HepG2 (cell line): ENCODE data around the gene IL4I1. TPM values are rescaled to one million over a fixed set of nuclear protein-coding genes. Genes with fewer than 3 reads are reported as not detected.
A peak's percentile ranks its signal among the peaks of the same experiment; 100 is the strongest.

ENCODE experiments used
- CHCHD3 ChIP-seq: sonication (generic); formaldehyde crosslinking; IDR thresholded peaks from 2 replicates; pipeline ENCODE4 v1.8.0; 2022; ENCODE audit warnings: mild to moderate bottlenecking, missing genetic modification reagents, moderate library complexity
- IKZF4 ChIP-seq: sonication (generic); formaldehyde crosslinking; IDR thresholded peaks from 2 replicates; pipeline ENCODE4 v1.5.1; 2020; ENCODE audit warnings: borderline replicate concordance, mild to moderate bottlenecking, low read depth, missing genetic modification reagents; ENCODE audit errors: not compliant biosample characterization
- MATR3 ChIP-seq: sonication (generic); formaldehyde crosslinking; IDR thresholded peaks from 2 replicates; pipeline ENCODE4 v1.4.0; 2020; ENCODE audit warnings: missing genetic modification reagents
- MTA3 ChIP-seq: sonication (generic); formaldehyde crosslinking; IDR thresholded peaks from 2 replicates; pipeline ENCODE4 v1.4.0; 2020; ENCODE audit warnings: missing genetic modification reagents
- MTF2 ChIP-seq: sonication (generic); formaldehyde crosslinking; IDR thresholded peaks from 2 replicates; pipeline ENCODE4 v1.5.0; 2020; ENCODE audit warnings: missing genetic modification reagents, borderline replicate concordance
- NFE2L1 ChIP-seq: sonication (generic); formaldehyde crosslinking; IDR thresholded peaks from 2 replicates; pipeline ENCODE4 v1.4.0; 2020; ENCODE audit warnings: missing genetic modification reagents, mild to moderate bottlenecking, borderline replicate concordance
- THYN1 ChIP-seq: sonication (generic); formaldehyde crosslinking; IDR thresholded peaks from 2 replicates; pipeline ENCODE4 v1.8.1; 2023; ENCODE audit warnings: low read depth, mild to moderate bottlenecking, moderate library complexity, missing genetic modification reagents, borderline replicate concordance
- UBTF ChIP-seq: sonication (generic); formaldehyde crosslinking; IDR thresholded peaks from 2 replicates; pipeline ENCODE4 v1.4.0; 2020; ENCODE audit warnings: mild to moderate bottlenecking, missing genetic modification reagents
- ZNF577 ChIP-seq: sonication (generic); formaldehyde crosslinking; IDR thresholded peaks from 2 replicates; pipeline ENCODE4 v1.4.0; 2020; ENCODE audit warnings: mild to moderate bottlenecking, low read depth, missing genetic modification reagents, borderline replicate concordance
- ZNF772 ChIP-seq: sonication (generic); formaldehyde crosslinking; IDR thresholded peaks from 2 replicates; pipeline ENCODE4 v1.5.0; 2020; ENCODE audit warnings: mild to moderate bottlenecking, missing genetic modification reagents
- ZNF781 ChIP-seq: sonication (generic); formaldehyde crosslinking; IDR thresholded peaks from 2 replicates; pipeline ENCODE4 v1.5.1; 2020; ENCODE audit warnings: borderline replicate concordance, mild to moderate bottlenecking, missing genetic modification reagents; ENCODE audit errors: not compliant biosample characterization
- polyA plus RNA-seq, 8 experiments: library from polyadenylated mRNA; depleted of rRNA in 3 of 8; stranded (reverse) in 7 of 8; unstranded in 1 of 8; fragments of >200 nt; fragmentation: Illumina TruSeq in 4 of 8; extraction: Trizol in 4 of 8; gene quantifications; 2 replicates each; pipeline versions ENCODE4 v1.2.1 to v1.2.3, GENCODE V29; 2011 to 2016; ENCODE audit warnings: low read depth in 4 of 8, missing spikeins in 1 of 8, mixed read lengths in 1 of 8; ENCODE audit not compliant: insufficient read depth in 1 of 8
- total RNA-seq, 5 experiments: library from RNA; depleted of rRNA; stranded (reverse); fragments of >200 nt; fragmentation: Illumina TruSeq; extraction: Trizol; gene quantifications; 2 replicates each; pipeline ENCODE4 v1.2.3, GENCODE V29; 2016; ENCODE audit warnings: low read depth in 1 of 5
- TF ChIP-seq, protein P1 (sequence below): sonication (generic); formaldehyde crosslinking; IDR thresholded peaks from one replicate; pipeline ENCODE4 v1.5.1; 2020; ENCODE audit warnings: mild to moderate bottlenecking, missing genetic modification reagents; ENCODE audit errors: not compliant biosample characterization

IL4I1 gene
- total and polyA plus RNA-seq, 2 of the 13 experiments (the other 11 are each of a cell fraction or from before 2014, with no cell fraction given), result not detected

DNA sequence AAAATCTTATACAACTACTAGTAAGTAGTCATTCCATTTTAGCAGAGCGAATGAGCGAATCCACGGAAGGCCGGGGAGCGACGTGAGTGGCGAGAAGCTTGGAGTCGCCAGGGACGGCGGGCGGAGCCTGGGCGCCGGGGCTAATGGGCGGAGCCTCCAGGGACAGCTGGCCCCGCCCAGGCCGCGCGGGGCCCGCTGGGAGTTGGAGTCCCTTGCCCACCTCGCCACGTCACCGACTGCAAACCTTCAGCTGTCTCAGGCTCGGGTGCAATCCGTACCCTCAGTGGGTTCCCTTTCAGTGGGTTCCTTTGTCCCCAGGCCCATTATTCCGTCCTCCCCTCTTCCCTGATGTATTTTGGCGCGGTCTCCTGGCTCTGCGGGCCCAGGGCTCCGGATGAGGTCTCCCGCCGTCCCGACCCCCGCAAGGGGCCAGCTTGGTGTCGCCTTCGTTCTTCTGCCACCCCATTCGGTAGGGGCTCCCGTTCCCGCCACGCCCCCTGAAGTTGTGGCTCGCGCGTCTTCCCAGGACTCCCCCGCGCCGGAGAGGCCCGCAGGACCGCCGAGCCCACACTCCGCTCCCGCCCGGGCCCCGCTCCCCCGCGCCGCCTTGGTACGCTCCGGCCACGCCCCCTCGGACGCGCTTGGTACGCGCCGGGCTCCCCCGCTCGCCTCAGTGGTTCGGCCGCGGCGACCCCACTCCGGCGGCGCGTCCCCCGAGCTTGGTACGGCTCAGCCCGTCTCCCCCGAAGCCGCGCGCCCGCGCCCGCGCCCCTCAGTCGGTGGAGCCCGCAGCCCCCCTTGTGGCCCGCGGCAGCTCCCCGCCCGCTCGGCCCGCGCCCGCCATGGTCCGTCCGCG, 46.0 kb downstream of the IL4I1 start, which contains the start of gene PTOV1 (continued):
- TF ChIP-seq MATR3 (CRISPR knock-in tag) (no peak), ZNF577 (no peak), ZNF781 (peak; percentile 70), CHCHD3 (CRISPR knock-in tag) (no peak), ZNF772 (CRISPR knock-in tag) (peak; percentile 90), THYN1 (no peak), NFE2L1 (CRISPR knock-in tag) (no peak), MTF2 (CRISPR knock-in tag) (no peak), UBTF (CRISPR knock-in tag) (no peak; the same call in none of the 2 replicates), MTA3 (CRISPR knock-in tag) (no peak), IKZF4 (CRISPR knock-in tag) (no peak)
- TF ChIP-seq, protein P1, sequence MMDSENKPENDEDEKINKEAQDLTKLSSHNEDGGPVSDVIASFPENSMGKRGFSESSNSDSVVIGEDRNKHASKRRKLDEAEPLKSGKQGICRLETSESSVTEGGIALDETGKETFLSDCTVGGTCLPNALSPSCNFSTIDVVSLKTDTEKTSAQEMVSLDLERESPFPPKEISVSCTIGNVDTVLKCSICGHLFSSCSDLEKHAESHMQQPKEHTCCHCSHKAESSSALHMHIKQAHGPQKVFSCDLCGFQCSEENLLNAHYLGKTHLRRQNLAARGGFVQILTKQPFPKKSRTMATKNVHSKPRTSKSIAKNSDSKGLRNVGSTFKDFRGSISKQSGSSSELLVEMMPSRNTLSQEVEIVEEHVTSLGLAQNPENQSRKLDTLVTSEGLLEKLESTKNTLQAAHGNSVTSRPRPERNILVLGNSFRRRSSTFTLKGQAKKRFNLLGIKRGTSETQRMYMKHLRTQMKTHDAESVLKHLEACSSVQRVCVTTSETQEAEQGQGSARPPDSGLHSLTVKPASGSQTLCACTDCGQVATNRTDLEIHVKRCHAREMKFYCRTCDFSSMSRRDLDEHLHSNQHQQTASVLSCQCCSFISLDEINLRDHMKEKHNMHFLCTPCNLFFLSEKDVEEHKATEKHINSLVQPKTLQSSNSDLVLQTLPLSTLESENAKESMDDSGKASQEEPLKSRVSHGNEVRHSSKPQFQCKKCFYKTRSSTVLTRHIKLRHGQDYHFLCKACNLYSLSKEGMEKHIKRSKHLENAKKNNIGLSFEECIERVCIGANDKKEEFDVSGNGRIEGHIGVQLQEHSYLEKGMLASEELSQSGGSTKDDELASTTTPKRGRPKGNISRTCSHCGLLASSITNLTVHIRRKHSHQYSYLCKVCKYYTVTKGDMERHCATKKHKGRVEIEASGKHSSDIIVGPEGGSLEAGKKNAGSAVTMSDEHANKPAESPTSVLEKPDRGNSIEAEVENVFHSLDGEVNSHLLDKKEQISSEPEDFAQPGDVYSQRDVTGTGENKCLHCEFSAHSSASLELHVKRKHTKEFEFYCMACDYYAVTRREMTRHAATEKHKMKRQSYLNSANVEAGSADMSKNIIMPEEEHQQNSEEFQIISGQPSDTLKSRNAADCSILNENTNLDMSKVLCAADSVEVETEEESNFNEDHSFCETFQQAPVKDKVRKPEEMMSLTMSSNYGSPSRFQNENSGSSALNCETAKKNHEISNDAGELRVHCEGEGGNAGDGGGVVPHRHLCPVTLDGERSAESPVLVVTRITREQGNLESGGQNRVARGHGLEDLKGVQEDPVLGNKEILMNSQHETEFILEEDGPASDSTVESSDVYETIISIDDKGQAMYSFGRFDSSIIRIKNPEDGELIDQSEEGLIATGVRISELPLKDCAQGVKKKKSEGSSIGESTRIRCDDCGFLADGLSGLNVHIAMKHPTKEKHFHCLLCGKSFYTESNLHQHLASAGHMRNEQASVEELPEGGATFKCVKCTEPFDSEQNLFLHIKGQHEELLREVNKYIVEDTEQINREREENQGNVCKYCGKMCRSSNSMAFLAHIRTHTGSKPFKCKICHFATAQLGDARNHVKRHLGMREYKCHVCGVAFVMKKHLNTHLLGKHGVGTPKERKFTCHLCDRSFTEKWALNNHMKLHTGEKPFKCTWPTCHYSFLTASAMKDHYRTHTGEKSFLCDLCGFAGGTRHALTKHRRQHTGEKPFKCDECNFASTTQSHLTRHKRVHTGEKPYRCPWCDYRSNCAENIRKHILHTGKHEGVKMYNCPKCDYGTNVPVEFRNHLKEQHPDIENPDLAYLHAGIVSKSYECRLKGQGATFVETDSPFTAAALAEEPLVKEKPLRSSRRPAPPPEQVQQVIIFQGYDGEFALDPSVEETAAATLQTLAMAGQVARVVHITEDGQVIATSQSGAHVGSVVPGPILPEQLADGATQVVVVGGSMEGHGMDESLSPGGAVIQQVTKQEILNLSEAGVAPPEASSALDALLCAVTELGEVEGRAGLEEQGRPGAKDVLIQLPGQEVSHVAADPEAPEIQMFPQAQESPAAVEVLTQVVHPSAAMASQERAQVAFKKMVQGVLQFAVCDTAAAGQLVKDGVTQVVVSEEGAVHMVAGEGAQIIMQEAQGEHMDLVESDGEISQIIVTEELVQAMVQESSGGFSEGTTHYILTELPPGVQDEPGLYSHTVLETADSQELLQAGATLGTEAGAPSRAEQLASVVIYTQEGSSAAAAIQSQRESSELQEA (CRISPR knock-in tag), result no peak
